Measurements from ENCODE around the gene NCBP1.

- TF ChIP-seq, protein P1, sequence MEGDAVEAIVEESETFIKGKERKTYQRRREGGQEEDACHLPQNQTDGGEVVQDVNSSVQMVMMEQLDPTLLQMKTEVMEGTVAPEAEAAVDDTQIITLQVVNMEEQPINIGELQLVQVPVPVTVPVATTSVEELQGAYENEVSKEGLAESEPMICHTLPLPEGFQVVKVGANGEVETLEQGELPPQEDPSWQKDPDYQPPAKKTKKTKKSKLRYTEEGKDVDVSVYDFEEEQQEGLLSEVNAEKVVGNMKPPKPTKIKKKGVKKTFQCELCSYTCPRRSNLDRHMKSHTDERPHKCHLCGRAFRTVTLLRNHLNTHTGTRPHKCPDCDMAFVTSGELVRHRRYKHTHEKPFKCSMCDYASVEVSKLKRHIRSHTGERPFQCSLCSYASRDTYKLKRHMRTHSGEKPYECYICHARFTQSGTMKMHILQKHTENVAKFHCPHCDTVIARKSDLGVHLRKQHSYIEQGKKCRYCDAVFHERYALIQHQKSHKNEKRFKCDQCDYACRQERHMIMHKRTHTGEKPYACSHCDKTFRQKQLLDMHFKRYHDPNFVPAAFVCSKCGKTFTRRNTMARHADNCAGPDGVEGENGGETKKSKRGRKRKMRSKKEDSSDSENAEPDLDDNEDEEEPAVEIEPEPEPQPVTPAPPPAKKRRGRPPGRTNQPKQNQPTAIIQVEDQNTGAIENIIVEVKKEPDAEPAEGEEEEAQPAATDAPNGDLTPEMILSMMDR (conservative IDR thresholded peaks at IDR 0.05 in 1 of 2, IDR thresholded peaks at IDR 0.05 in 1 of 2; ENCODE audit: low read depth in 1 of 2, low read length in 2 of 2), result no peak
- TF ChIP-seq EZH2 (IDR thresholded peaks at IDR 0.05; ENCODE audit: low read length, missing control alignments), result no peak
These were observed 70.7 kb downstream of the NCBP1 start for GRCh38 chr9:97704345-97704677.
